ENCODE measurements around the gene ZNF543. TPM values are rescaled to one million over a fixed set of nuclear protein-coding genes. Genes with fewer than 3 reads are reported as not detected.
"Not testable (repeated sequence)": the region's sequence is repeated elsewhere in the genome, so short reads cannot be mapped to it uniquely, and the experiment has no call there.

ZNF543 gene
- polyA plus RNA-seq (2013) = 5.6 TPM

- Histone ChIP-seq H3K9me3 (ENCODE audit: control extremely low read depth in 1 of 5, control insufficient read depth in 4 of 5, insufficient read depth in 2 of 5, low read depth in 1 of 5, low read length in 4 of 5) (peaks cover 2 to 15% (median 5%) of the 10 kb centered on the region in 5 experiments), H3K27me3 (replicated peaks in 2 of 5; ENCODE audit: control insufficient read depth in 4 of 5, insufficient read depth in 5 of 5, low read length in 4 of 5) (peaks cover 0 to 34% (median 16%) of the 10 kb centered on the region in 5 experiments), H3K36me3 (ENCODE audit: control insufficient read depth in 4 of 4, insufficient read depth in 4 of 4, low read length in 3 of 4) (peaks cover 10 to 22% (median 21%) of the 10 kb centered on the region in 4 experiments), H3K4me3 (ENCODE audit: control insufficient read depth in 1 of 7, extremely low read depth in 1 of 7, insufficient read depth in 4 of 7, low read depth in 2 of 7, low read length in 6 of 7) (peak within 1 kb of the TSS; percentile 75 to 87 (median 82)), H3K4me1 (ENCODE audit: control extremely low read depth in 1 of 4, control insufficient read depth in 4 of 4, insufficient read depth in 4 of 4, low read length in 3 of 4) (peaks cover 7 to 21% (median 19%) of the 10 kb centered on the region in 4 experiments), H3K27ac (ENCODE audit: insufficient read depth in 1 of 2, low read depth in 1 of 2, low read length in 2 of 2, poor library complexity in 1 of 2, severe bottlenecking in 2 of 2) (peak within 1 kb of the TSS; percentile 86 to 97)
- CTCF ChIA-PET = no interaction called here
- DNase-seq = peak; percentile 96 to 98 (median 97)
- under 1% methylated on average over 71 of the region's 71 CpGs for WGBS (ENCODE audit: insufficient coverage)
- POLR2A ChIA-PET = interaction anchor here (0.7 kb wide), 1 partner anchor 129 kb away, joined by 4 read pairs; the partner anchor contains the start of gene ZNF264
Observed at GRCh38 chr19:57320180-57321084, at the start of gene ZNF543. Gene ZNF543, plus strand, starts transcription at chr19:57320472. Its CDS starts 382 bp downstream, at chr19:57320854.

GRCh38 chr19:57271280-57271679 is 49.0 kb upstream of the ZNF543 start:
- POLR2A ChIA-PET = no interaction called here
- H3K36me3 ChIP-seq (ENCODE audit: control insufficient read depth in 4 of 4, insufficient read depth in 4 of 4, low read length in 3 of 4) = peaks cover 0 to 8% (median 2%) of the 10 kb centered on the region in 4 experiments
- no peak overlapping the region for H3K27ac ChIP-seq (ENCODE audit: insufficient read depth in 1 of 2, low read depth in 1 of 2, low read length in 2 of 2, poor library complexity in 1 of 2, severe bottlenecking in 2 of 2)
- no peak for DNase-seq
- CTCF ChIA-PET = no interaction called here
- no peaks in the 10 kb centered on the region for H3K9me3 ChIP-seq (ENCODE audit: control extremely low read depth in 1 of 5, control insufficient read depth in 4 of 5, insufficient read depth in 2 of 5, low read depth in 1 of 5, low read length in 4 of 5)
- 93% methylated on average over 4 of the region's 8 CpGs for WGBS (ENCODE audit: insufficient coverage)
- no peaks in the 10 kb centered on the region for H3K27me3 ChIP-seq (replicated peaks in 2 of 5; ENCODE audit: control insufficient read depth in 4 of 5, insufficient read depth in 5 of 5, low read length in 4 of 5)
- no peak overlapping the region for H3K4me3 ChIP-seq (ENCODE audit: control insufficient read depth in 1 of 7, extremely low read depth in 1 of 7, insufficient read depth in 4 of 7, low read depth in 2 of 7, low read length in 6 of 7)
- H3K4me1 ChIP-seq (ENCODE audit: control extremely low read depth in 1 of 4, control insufficient read depth in 4 of 4, insufficient read depth in 4 of 4, low read length in 3 of 4) = no peaks in the 10 kb centered on the region

GRCh38 chr19:57273014-57273413 is 47.3 kb upstream of the ZNF543 start:
- Histone ChIP-seq H3K27me3 (replicated peaks in 2 of 5; ENCODE audit: control insufficient read depth in 4 of 5, insufficient read depth in 5 of 5, low read length in 4 of 5) (no peaks in the 10 kb centered on the region), H3K9me3 (ENCODE audit: control extremely low read depth in 1 of 5, control insufficient read depth in 4 of 5, insufficient read depth in 2 of 5, low read depth in 1 of 5, low read length in 4 of 5) (no peaks in the 10 kb centered on the region), H3K27ac (ENCODE audit: insufficient read depth in 1 of 2, low read depth in 1 of 2, low read length in 2 of 2, poor library complexity in 1 of 2, severe bottlenecking in 2 of 2) (no peak overlapping the region), H3K4me1 (ENCODE audit: control extremely low read depth in 1 of 4, control insufficient read depth in 4 of 4, insufficient read depth in 4 of 4, low read length in 3 of 4) (no peaks in the 10 kb centered on the region), H3K4me3 (ENCODE audit: control insufficient read depth in 1 of 7, extremely low read depth in 1 of 7, insufficient read depth in 4 of 7, low read depth in 2 of 7, low read length in 6 of 7) (no peak overlapping the region), H3K36me3 (ENCODE audit: control insufficient read depth in 4 of 4, insufficient read depth in 4 of 4, low read length in 3 of 4) (peaks cover 0 to 8% (median 3%) of the 10 kb centered on the region in 4 experiments)
- ChIA-PET CTCF (no interaction called here), POLR2A (interaction anchor here (0.6 kb wide), 1 partner anchor 27 kb away, joined by 7 read pairs; no protein-coding TSS in a partner anchor)
- no CpG with 5 or more reads among the region's 1 CpG for WGBS (ENCODE audit: insufficient coverage)
- DNase-seq = no peak

- Histone ChIP-seq H3K9me3 (ENCODE audit: control extremely low read depth in 1 of 5, control insufficient read depth in 4 of 5, insufficient read depth in 2 of 5, low read depth in 1 of 5, low read length in 4 of 5) (no peaks in the 10 kb centered on the region), H3K27ac (ENCODE audit: insufficient read depth in 1 of 2, low read depth in 1 of 2, low read length in 2 of 2, poor library complexity in 1 of 2, severe bottlenecking in 2 of 2) (no peak overlapping the region), H3K36me3 (ENCODE audit: control insufficient read depth in 4 of 4, insufficient read depth in 4 of 4, low read length in 3 of 4) (peaks cover 0 to 3% (median 1%) of the 10 kb centered on the region in 4 experiments), H3K27me3 (replicated peaks in 2 of 5; ENCODE audit: control insufficient read depth in 4 of 5, insufficient read depth in 5 of 5, low read length in 4 of 5) (no peaks in the 10 kb centered on the region), H3K4me1 (ENCODE audit: control extremely low read depth in 1 of 4, control insufficient read depth in 4 of 4, insufficient read depth in 4 of 4, low read length in 3 of 4) (peaks cover 3 to 15% (median 9%) of the 10 kb centered on the region in 4 experiments), H3K4me3 (ENCODE audit: control insufficient read depth in 1 of 7, extremely low read depth in 1 of 7, insufficient read depth in 4 of 7, low read depth in 2 of 7, low read length in 6 of 7) (no peak overlapping the region)
- no peak for DNase-seq
- WGBS (ENCODE audit: insufficient coverage) = no CpG with 5 or more reads among the region's 1 CpG
- POLR2A ChIA-PET = no interaction called here
- CTCF ChIA-PET = no interaction called here
Observed at GRCh38 chr19:57276430-57276829, 43.8 kb upstream of the ZNF543 start.

- H3K4me1 ChIP-seq (ENCODE audit: control extremely low read depth in 1 of 4, control insufficient read depth in 4 of 4, insufficient read depth in 4 of 4, low read length in 3 of 4) = peaks cover 12 to 27% (median 17%) of the 10 kb centered on the region in 4 experiments
- POLR2A ChIA-PET; H3K27ac ChIP-seq (ENCODE audit: insufficient read depth in 1 of 2, low read depth in 1 of 2, low read length in 2 of 2, poor library complexity in 1 of 2, severe bottlenecking in 2 of 2); H3K36me3 ChIP-seq (ENCODE audit: control insufficient read depth in 4 of 4, insufficient read depth in 4 of 4, low read length in 3 of 4); H3K27me3 ChIP-seq (replicated peaks in 2 of 5; ENCODE audit: control insufficient read depth in 4 of 5, insufficient read depth in 5 of 5, low read length in 4 of 5); H3K4me3 ChIP-seq (ENCODE audit: control insufficient read depth in 1 of 7, extremely low read depth in 1 of 7, insufficient read depth in 4 of 7, low read depth in 2 of 7, low read length in 6 of 7); H3K9me3 ChIP-seq (ENCODE audit: control extremely low read depth in 1 of 5, control insufficient read depth in 4 of 5, insufficient read depth in 2 of 5, low read depth in 1 of 5, low read length in 4 of 5); DNase-seq; CTCF ChIA-PET: not testable (repeated sequence)
- WGBS (ENCODE audit: insufficient coverage) = 100% methylated on average over 1 of the region's 2 CpGs
Observed at GRCh38 chr19:57278481-57278880, 41.8 kb upstream of the ZNF543 start.

GRCh38 chr19:57279418-57280164 is 40.7 kb upstream of the ZNF543 start:
- DNase-seq = peak; percentile 93 to 96 (median 95)
- no peaks in the 10 kb centered on the region for H3K27me3 ChIP-seq (replicated peaks in 2 of 5; ENCODE audit: control insufficient read depth in 4 of 5, insufficient read depth in 5 of 5, low read length in 4 of 5)
- peaks cover 12 to 27% (median 17%) of the 10 kb centered on the region in 4 experiments for H3K4me1 ChIP-seq (ENCODE audit: control extremely low read depth in 1 of 4, control insufficient read depth in 4 of 4, insufficient read depth in 4 of 4, low read length in 3 of 4)
- peak overlapping the region; percentile 79 to 99 (median 94) for H3K4me3 ChIP-seq (ENCODE audit: control insufficient read depth in 1 of 7, extremely low read depth in 1 of 7, insufficient read depth in 4 of 7, low read depth in 2 of 7, low read length in 6 of 7)
- POLR2A ChIA-PET = interaction anchor here (1.1 kb wide), 1 partner anchor 24 kb away, joined by 4 read pairs; no protein-coding TSS in a partner anchor
- H3K9me3 ChIP-seq (ENCODE audit: control extremely low read depth in 1 of 5, control insufficient read depth in 4 of 5, insufficient read depth in 2 of 5, low read depth in 1 of 5, low read length in 4 of 5) = no peaks in the 10 kb centered on the region
- 2% methylated on average over 23 of the region's 25 CpGs for WGBS (ENCODE audit: insufficient coverage)
- H3K27ac ChIP-seq (ENCODE audit: insufficient read depth in 1 of 2, low read depth in 1 of 2, low read length in 2 of 2, poor library complexity in 1 of 2, severe bottlenecking in 2 of 2) = peak overlapping the region; percentile 98 to 99
- peaks cover 0 to 18% (median 6%) of the 10 kb centered on the region in 4 experiments for H3K36me3 ChIP-seq (ENCODE audit: control insufficient read depth in 4 of 4, insufficient read depth in 4 of 4, low read length in 3 of 4)
- CTCF ChIA-PET = no interaction called here
